ENCODE measurements around the gene BCAS3.

BCAS3 gene

GRCh38 chr17:61164517-61164916 lies 486.9 kb downstream of the BCAS3 start:
- DNase-seq: no peak

- no peak for DNase-seq
These were observed 489.4 kb downstream of the BCAS3 start for GRCh38 chr17:61167075-61167474.

GRCh38 chr17:61168506-61168905 lies 490.9 kb downstream of the BCAS3 start:
- no peak for DNase-seq

- DNase-seq: no peak
These were observed 496.7 kb downstream of the BCAS3 start for GRCh38 chr17:61174310-61174709.

- DNase-seq: no peak
These were observed 497.9 kb downstream of the BCAS3 start for GRCh38 chr17:61175298-61176142.

GRCh38 chr17:61177351-61177750 lies 499.7 kb downstream of the BCAS3 start:
- no peak for DNase-seq

- no peak for DNase-seq
These were observed 500.6 kb downstream of the BCAS3 start for GRCh38 chr17:61178284-61178683.

GRCh38 chr17:61179380-61179806 lies 501.7 kb downstream of the BCAS3 start:
- no peak for DNase-seq

GRCh38 chr17:61183793-61184192 lies 506.1 kb downstream of the BCAS3 start:
- no peak for DNase-seq

GRCh38 chr17:61185385-61185784 lies 507.7 kb downstream of the BCAS3 start:
- no peak for DNase-seq

- DNase-seq: no peak
These were observed 509.4 kb downstream of the BCAS3 start for GRCh38 chr17:61187038-61187437.

GRCh38 chr17:61188081-61188480 lies 510.4 kb downstream of the BCAS3 start:
- no peak for DNase-seq

- DNase-seq: no peak
These were observed 512.3 kb downstream of the BCAS3 start for GRCh38 chr17:61189968-61190367.

GRCh38 chr17:61196302-61196704 lies 518.7 kb downstream of the BCAS3 start:
- DNase-seq: no peak

GRCh38 chr17:61196799-61197198 lies 519.1 kb downstream of the BCAS3 start:
- no peak for DNase-seq

- no peak for DNase-seq
These were observed 522.0 kb downstream of the BCAS3 start for GRCh38 chr17:61199431-61200338.

- DNase-seq: no peak
These were observed 522.7 kb downstream of the BCAS3 start for GRCh38 chr17:61200339-61200715.

GRCh38 chr17:61201211-61201610 lies 523.6 kb downstream of the BCAS3 start:
- DNase-seq: no peak

- DNase-seq: no peak
These were observed 524.9 kb downstream of the BCAS3 start for GRCh38 chr17:61202564-61202963.

GRCh38 chr17:61203671-61204131 lies 526.0 kb downstream of the BCAS3 start:
- DNase-seq: no peak

- DNase-seq: no peak
These were observed 526.8 kb downstream of the BCAS3 start for GRCh38 chr17:61204456-61204855.

- DNase-seq: no peak
These were observed 527.8 kb downstream of the BCAS3 start for GRCh38 chr17:61205401-61205800.

GRCh38 chr17:61205931-61206330 lies 528.3 kb downstream of the BCAS3 start:
- DNase-seq: no peak

GRCh38 chr17:61206922-61207321 lies 529.3 kb downstream of the BCAS3 start:
- DNase-seq: no peak

Measured in CD4-positive, alpha-beta T cell treated with Interleukin-15 for 1 hour (primary cell).